ENCODE measurements around the gene KCNH1.

GRCh38 chr1:211013346-211014240 is 120.4 kb downstream of the KCNH1 start:
- TF ChIP-seq CTCF (conservative IDR thresholded peaks at IDR 0.05): no peak
- TF ChIP-seq ZFX (IDR thresholded peaks at IDR 0.05): no peak
